ENCODE measurements around the gene DIP2C. TPM values are rescaled to one million over a fixed set of nuclear protein-coding genes. Genes with fewer than 3 reads are reported as not detected.

Gene DIP2C
- total RNA-seq, 2 donors from 2014 or later = 21.1 to 23.8 TPM

DNA sequence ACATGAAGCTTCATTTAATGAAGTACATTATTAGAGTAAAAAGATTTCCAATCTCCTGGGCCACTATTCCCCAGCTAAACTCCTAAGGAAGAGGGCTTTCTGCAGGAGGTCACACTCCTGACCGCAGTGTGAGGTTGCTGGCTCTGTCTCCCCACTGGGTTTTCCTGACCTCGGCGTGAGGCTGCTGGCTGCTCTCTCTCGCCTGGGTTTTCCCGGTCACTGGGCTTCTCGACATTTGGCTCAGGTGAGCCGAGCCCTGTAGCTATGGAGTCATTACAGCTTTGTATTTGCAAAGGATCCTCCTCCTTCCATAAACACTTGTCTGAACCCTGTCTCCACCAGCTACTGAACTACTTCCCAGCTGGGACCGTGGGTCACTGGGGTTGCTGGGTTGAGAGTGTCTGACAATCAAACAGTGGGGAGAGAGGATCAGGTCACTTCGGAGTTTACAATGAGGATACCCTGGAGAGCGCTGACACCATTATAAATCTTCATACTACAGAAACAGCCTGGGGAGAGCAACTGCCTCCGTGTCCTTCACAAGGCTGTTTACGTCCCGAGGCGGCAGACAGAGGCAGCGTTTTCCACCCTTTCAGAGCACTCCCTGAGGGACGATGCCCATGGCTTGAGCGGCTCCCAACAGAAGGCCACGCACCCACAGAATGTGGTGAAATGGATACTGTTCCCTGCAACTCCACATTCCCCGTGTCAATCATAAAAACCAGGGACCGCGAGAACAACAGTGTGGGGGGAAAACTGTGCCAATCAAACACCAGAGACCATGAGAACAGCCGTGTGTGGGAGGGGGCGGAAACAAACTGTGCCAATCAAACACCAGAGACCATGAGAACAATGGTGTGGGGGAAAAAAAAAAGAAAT lies 328.0 kb downstream of the DIP2C start:
- no peaks in the 10 kb centered on the region for H3K4me1 ChIP-seq
- no peaks in the 10 kb centered on the region for H3K27me3 ChIP-seq
- TF ChIP-seq, protein P1, sequence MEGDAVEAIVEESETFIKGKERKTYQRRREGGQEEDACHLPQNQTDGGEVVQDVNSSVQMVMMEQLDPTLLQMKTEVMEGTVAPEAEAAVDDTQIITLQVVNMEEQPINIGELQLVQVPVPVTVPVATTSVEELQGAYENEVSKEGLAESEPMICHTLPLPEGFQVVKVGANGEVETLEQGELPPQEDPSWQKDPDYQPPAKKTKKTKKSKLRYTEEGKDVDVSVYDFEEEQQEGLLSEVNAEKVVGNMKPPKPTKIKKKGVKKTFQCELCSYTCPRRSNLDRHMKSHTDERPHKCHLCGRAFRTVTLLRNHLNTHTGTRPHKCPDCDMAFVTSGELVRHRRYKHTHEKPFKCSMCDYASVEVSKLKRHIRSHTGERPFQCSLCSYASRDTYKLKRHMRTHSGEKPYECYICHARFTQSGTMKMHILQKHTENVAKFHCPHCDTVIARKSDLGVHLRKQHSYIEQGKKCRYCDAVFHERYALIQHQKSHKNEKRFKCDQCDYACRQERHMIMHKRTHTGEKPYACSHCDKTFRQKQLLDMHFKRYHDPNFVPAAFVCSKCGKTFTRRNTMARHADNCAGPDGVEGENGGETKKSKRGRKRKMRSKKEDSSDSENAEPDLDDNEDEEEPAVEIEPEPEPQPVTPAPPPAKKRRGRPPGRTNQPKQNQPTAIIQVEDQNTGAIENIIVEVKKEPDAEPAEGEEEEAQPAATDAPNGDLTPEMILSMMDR (IDR thresholded peaks at IDR 0.05) = no peak
- no peaks in the 10 kb centered on the region for H3K9me3 ChIP-seq
- H3K27ac ChIP-seq = no peak overlapping the region
- H3K4me3 ChIP-seq = no peak overlapping the region
- H3K36me3 ChIP-seq = peaks cover 87% of the 10 kb centered on the region
- DNase-seq (ENCODE audit: low spot score) = no peak

DNA sequence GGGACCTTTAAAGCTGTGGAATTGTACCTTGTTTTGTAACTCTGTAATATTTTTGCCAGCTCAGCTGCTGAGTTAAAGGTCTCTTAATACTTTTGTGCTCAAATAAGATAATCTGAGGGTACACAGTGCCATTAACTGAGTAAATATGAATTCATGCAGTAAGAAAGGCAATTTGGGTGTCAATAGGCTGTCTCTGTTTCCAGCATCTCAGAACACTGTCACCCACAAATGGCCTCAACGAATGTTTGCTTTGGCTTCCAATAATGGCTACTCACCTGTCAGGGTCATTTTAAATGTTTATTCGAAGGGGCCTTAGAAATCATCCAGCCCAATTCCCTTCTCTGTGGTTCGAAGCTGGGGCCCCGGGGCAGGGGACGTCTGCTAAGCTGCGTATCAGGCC lies 328.8 kb downstream of the DIP2C start:
- Histone ChIP-seq H3K4me1 (no peaks in the 10 kb centered on the region), H3K4me3 (no peak overlapping the region), H3K9me3 (no peaks in the 10 kb centered on the region), H3K27ac (no peak overlapping the region), H3K27me3 (no peaks in the 10 kb centered on the region), H3K36me3 (peaks cover 86% of the 10 kb centered on the region)
- TF ChIP-seq, protein P1 (IDR thresholded peaks at IDR 0.05) = no peak
- DNase-seq (ENCODE audit: low spot score) = no peak

DNA sequence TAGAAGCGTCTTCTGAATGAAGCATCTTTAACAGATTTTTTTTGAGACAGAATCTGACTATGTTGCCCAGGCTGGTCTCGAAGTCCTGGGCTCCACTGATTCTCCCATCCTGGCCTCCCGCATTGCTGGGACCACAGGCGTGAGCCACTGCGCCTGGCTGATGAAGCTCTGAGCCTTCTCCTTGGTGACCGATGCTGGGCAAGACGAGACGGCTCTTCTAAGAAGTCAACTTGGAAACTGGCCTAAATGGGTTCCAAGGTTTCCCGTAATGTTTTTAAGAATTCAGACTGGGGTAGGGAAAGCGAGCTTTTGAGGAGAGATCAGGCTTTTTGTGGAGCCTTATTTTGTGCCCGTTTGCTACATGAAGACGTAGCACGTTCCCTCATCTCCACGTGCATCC lies 329.7 kb downstream of the DIP2C start:
- DNase-seq (ENCODE audit: low spot score) = no peak
- H3K27ac ChIP-seq = no peak overlapping the region
- no peaks in the 10 kb centered on the region for H3K27me3 ChIP-seq
- H3K9me3 ChIP-seq = no peaks in the 10 kb centered on the region
- H3K4me1 ChIP-seq = no peaks in the 10 kb centered on the region
- TF ChIP-seq, protein P1 (IDR thresholded peaks at IDR 0.05) = no peak
- peaks cover 81% of the 10 kb centered on the region for H3K36me3 ChIP-seq
- no peak overlapping the region for H3K4me3 ChIP-seq

DNA sequence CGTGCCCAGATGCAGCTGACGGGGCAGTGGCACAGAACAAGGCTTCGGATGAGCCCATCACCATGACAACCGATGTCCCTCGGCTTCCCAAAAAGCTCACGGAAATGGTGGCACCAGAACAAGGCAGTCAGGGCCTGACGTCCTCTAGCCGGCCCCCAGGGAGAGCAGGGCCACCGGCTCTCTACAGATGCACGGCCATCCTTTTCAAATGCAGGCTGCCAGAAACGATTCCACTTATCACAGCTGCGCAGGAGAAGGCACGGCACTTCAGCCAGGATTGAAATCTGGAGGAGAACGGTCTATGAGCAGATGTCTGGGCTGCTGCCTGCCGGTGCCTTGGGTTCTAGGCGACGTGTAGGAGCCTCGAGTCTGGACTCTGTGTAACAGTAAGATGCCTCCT lies 330.4 kb downstream of the DIP2C start:
- peaks cover 74% of the 10 kb centered on the region for H3K36me3 ChIP-seq
- TF ChIP-seq, protein P1 (IDR thresholded peaks at IDR 0.05) = no peak
- no peaks in the 10 kb centered on the region for H3K27me3 ChIP-seq
- no peaks in the 10 kb centered on the region for H3K4me1 ChIP-seq
- no peaks in the 10 kb centered on the region for H3K9me3 ChIP-seq
- H3K27ac ChIP-seq = no peak overlapping the region
- DNase-seq (ENCODE audit: low spot score) = no peak
- no peak overlapping the region for H3K4me3 ChIP-seq

DNA sequence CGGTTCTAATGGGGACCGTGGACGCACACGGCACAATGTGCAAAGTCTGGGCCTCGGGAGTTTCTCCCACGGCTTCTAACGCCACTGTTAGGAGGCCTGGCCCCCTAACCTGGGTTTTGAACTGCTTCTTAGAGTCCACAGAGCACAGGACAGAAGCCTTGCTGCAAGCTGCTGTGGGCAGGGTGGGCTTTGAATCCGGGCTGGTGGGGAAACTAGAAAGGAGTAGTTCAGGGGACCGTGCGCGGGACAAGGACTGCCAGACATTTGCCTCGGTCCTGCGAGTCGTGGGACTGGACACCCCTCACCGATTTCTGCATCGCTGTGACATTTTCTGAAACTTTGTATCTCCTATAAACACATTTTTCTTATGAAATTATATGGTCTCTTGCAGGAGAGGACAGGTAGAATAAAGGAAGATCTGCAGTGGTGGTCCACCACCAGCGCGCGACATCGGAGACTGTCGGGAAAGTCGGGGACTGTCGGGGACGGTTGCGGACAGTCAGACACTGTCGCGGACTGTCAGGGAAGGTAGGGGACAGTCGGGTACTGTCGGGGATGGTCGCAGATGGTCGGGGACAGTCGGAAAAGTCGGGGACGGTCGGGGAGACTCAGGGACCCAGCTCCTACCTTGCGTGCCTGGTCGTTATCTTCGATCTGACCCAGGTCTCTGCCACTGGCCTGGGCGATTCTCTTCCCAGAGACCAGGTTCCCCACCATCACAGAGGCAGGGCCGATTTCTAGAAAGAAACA lies 332.1 kb downstream of the DIP2C start:
- H3K36me3 ChIP-seq = peaks cover 66% of the 10 kb centered on the region
- no peaks in the 10 kb centered on the region for H3K4me1 ChIP-seq
- DNase-seq (ENCODE audit: low spot score) = no peak
- no peak overlapping the region for H3K4me3 ChIP-seq
- H3K27me3 ChIP-seq = no peaks in the 10 kb centered on the region
- no peak overlapping the region for H3K27ac ChIP-seq
- H3K9me3 ChIP-seq = no peaks in the 10 kb centered on the region
- TF ChIP-seq, protein P1 (IDR thresholded peaks at IDR 0.05) = no peak
